Stimulated activated CD8-positive, alpha-beta memory T cell treated with anti-CD3 and anti-CD28 coated beads, Interleukin-15, amount 100 ng/mL, for 4 hours (primary cell): ENCODE results near the gene CRYZL1.
"Not testable (repeated sequence)": the region's sequence is repeated elsewhere in the genome, so short reads cannot be mapped to it uniquely, and the experiment has no call there.

ENCODE experiments used
- DNase-seq, 2 donors: peaks; one replicate each; pipeline ENCODE4 v3.0.0-alpha.2; 2020; ENCODE audit warnings: low read depth in 2 of 2

Gene CRYZL1

DNA sequence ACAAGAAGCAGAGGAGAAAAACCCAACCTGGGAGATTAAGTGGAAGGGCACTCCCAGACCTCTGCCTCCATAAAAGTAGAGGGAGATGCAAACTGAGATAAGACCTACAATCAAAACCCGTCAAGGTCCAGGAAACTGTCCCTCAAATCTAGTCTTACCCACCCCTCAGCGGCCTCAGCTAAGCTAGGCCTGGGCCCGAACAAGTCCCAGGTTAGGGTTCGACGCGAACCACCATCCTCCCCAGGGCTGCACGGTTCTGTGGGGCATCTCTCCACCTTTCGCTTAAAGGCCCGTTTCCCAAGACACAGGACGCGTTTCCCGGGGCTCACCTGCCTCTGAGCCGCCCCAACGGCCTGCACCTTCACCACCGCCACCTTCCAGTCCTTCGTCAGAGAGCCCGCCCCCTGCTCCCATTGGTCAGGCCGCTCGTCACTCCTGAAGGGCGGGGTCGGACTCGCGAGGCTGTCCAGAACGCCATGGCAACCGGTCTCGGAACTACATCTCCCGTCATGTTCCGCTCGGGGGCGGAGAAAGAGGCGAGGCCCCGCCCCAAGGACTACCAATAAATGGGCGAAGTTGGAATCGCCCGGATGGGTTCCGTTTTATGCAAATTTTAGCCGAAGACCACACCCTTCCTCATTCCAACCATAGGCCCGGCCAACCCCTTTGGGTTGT, at the start of gene CRYZL1:
TSS of gene CRYZL1 (minus strand) at position 390 of the 675 bp plus-strand sequence. CDS start 10,190 bp downstream, outside the sequence.
- DNase-seq = peak; percentile 99 to 100

DNA sequence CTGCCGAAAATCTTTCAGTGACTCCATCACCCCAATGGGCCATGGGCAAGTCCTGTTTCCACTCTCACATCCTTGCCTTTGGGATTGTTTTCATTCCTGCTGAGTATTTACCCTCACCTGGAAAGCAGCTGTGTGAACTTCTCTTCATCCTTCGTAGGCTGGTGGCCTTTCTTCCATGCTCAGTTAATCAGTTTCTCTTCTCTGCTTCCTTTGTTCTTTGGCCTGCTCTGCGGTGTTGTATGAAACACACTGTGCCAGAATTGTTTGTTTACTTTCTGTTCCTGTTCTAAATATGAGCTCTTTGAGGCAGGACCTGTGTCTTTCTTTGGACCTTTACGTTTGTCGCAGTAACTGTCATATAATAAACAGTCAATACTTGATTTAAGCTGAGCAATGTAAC, 49.3 kb upstream of the CRYZL1 start:
- DNase-seq = no peak

DNA sequence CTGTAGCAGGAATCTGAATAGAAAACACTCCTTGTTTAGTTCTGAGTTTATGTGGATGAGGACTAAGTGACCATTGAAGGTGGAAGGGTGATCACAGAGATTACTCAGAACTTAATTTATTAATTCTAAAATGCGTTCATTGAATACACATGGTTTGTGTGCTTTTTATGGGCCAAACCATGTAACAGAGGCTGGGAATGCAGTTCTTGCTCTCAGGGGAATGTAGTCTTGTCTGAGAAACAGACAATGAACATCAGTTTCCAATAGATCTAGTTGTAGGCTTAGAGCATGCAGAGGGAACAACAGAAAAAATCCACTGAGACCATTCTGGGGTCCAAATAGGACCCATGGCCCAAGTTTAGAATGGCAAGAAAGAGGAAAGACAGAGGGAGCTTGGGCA, 46.8 kb upstream of the CRYZL1 start:
- no peak for DNase-seq

DNA sequence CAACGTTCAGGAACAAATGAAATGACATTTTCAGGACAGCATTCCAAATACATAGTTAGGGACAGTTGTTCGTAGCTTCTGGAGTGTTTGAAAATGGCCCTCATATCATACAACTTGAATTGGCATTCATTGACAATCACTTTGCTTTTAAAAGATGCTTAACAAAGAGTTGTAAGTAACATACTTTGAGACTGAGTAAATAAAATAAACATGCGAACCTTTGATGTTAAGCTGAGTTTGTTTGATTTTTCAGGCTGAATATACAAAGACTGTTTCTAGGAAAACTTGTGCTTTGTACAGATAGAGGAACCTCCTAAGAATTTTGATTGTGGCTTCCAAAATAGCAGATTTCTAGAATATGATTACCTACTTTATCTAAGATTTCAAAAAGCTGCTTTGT, 46.1 kb upstream of the CRYZL1 start:
- DNase-seq = no peak

DNA sequence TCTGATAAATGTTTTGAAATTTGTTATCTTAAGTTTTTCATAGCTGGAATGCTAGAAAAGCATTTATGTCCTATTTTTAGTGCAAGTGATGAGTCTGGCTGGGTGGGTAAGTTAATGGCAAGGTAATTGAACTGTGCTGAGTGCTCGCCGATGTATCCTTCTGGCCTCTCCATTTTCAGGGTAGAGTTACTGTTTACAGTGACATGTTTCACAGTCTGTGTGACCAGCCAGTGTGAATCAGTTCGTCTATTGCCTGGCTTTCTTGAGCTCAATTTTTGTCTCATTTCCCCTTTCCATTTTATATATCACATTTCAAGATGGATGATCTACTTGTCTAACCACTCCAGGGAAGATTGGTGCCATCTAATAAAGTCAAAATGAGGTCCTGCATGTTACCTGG, 44.8 kb upstream of the CRYZL1 start:
- no peak for DNase-seq

DNA sequence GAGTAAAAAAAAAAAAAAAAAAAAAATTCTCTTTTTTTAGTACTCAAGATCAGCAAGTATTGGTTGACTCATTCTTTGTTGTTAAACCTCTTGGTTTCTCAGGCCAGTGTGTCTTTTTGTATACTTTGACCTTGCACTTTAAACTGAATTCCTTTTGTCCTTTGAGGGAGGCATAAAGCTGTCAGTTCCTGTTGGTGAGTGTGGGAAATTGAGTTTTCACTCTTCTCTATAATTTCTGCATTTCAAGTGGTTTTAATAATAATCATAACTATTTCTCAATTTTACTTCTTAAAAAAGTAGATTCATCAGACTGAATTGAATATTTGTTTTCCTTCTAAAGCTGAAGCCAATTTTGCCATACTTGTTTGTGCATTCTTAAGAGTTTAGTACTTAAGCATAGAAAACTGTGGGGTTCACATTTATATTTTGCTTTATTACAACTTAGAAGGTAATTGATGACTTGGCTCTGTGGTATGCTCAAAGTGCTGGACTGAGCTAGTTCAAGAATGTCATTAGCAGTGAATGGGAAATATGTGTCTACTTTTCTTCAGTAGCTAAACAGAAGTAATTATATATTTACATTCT, 44.2 kb upstream of the CRYZL1 start:
- DNase-seq = no peak

DNA sequence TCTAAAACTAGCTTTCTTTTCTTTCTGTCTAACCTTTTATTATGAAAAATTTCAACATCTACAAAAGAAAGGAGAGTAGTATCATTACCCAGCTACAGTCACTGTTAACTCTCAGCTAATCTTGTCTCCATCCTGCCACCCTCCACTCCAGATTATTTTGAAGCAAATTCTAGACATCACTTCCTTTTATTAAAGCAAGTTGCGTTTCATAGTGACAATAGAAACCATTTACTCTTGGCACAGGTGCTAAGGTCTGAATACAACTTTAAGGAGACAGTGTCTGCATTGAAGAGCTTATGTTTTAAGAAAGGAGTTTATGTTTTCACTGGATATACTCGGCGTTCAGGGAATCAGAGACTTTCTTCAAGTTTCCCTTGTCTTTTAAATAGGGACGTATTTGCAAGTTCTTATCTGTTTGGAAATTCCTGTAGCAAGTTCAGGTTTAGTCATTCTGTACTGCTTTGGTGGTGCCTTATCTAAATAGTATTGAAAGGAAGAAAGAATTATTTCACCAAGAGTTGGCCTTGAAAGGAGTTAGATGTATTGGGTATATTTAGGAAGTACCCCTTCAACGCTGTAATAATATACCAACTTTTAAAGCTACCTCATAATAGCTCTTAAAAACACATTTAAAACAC, 43.5 kb upstream of the CRYZL1 start:
- DNase-seq = no peak

DNA sequence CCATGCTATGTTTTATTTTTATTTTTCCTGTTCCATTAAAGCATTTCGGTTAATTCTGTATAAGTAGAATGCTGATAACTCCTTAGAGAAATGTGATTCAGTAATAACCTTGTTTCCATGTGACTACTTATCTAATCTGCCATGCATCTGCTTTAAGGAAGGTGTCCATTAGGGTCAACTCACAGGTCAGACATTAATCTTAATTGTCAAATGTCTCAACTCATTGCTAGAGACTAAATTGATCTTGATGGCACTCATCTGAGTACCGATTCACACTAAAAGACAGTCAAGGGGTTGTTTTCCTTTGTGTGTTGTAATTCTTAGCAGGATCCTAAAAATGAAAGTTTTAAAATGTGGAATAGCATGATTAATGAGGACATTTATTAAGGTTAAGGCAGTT, 42.5 kb upstream of the CRYZL1 start:
- no peak for DNase-seq

DNA sequence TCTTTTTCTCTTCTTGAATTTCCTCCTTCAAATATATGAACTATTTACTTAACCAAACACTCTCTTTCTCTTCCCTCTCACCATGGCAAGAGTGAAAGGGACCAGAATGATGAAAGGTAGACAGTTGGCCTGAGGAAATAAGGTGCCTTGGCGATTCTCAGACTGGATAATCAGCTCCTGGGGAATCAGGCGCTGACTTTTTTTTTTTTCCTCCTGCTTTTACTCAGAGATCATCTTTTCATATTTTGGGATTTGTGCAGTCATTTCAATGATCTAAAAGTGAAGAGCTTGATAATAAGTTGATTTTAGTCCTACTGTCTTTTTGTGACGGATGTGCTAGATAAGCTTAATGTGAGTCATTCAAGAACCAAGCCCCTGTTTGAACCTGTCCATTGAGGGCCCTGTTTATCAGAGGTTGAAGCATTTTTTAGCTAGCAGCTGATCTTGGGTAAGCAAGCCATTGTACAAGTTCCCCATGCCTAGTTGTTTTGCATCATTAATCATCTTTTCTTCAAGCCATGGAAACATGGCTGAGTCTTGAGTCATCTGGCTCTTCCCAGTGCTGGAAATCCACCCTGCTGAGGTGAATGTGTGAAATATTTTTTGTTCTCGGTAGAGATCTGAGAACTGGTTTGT, 41.6 kb upstream of the CRYZL1 start:
- no peak for DNase-seq

DNA sequence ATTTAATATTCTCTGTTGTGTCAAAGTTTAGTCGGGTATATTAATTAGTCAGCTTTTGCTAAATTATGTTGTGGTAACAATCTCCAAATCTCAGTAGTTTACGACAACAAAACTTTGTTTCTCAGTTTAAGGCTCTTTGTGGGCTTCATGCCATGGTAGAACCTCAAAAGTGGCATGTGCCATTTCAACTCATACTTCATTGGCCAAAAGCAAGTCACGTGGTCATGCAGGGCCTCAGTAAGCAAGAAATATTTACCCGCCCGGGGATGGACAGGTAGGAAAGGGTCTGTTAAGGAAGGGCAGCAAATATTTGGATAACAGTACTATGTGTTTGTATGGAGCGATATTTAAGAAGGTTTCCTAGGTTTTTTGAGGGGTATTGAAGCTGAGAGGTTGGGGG, 39.3 kb upstream of the CRYZL1 start:
- DNase-seq = no peak

DNA sequence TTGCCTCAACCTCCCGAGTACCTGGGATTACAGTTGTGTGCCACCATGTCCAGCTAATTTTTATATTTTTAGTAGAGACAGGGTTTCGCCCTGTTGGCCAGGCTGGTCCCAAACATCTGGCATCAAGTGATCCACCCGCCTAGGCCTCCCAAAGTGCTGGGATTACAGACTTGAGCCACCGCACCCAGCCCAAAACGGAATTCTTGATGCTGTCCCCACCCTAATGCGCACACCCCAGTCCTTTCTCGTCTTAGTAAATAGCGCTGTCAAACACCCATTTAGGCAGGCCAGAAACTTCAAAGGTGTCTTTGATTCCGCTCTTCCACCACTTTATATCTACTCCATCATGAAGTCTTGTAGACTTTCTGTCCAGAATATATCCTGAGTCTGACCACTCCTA, 35.9 kb upstream of the CRYZL1 start:
- no peak for DNase-seq

DNA sequence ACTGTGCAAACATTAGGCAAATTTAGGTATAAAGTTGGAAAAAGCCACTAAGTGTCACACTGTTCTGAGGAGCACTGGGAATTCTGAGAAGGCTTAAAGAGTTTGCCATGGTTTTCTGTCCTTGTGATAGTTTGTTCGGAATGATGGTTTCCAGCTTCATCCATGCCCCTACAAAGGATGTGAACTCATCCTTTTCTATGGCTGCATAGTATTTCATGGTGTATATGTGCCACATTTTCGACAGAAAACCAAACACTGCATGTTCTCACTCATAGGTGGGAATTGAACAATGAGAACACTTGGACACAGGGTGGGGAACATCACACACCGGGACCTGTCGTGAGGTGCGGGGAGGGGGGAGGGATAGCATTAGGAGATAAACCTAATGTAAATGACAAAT, 35.1 kb upstream of the CRYZL1 start:
- DNase-seq = not testable (repeated sequence)

DNA sequence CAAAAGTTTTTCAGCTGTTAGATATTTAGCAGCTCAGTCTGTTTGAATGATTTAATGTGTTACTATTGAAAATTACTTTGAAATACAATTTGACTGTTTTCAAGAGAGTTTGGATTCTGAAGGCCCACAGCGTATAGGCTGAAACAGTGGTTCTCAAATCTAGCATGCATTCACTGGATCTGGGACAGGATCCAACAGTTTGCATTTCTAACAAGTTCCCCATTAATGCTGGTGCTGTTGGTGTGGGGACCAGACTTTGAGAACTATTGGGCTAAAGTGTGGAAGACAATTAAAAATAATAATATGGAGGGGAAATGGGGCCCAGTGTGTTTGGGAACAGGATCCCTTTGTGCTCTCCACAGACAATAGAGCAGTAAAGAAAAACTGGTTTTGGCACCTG, 32.7 kb upstream of the CRYZL1 start:
- DNase-seq = no peak

DNA sequence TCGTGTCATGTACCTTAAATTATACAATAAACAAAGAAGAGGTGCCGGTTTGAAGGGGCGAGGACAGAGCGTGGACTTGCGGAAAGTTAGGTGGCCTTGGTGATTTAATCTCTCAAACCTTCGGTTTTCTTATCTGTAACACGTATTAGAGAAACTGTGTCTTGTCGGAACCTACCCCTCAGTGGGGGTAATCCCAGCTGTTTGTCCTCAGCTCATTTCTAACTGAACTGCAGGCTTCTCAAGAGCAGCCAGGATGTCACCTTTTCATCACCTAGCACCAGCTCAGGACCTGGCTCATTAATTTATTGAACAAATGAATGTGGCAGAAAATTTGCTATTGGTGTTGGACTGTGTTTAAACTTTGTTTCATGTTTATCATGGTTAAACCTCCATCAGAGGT, 31.9 kb upstream of the CRYZL1 start:
- no peak for DNase-seq

DNA sequence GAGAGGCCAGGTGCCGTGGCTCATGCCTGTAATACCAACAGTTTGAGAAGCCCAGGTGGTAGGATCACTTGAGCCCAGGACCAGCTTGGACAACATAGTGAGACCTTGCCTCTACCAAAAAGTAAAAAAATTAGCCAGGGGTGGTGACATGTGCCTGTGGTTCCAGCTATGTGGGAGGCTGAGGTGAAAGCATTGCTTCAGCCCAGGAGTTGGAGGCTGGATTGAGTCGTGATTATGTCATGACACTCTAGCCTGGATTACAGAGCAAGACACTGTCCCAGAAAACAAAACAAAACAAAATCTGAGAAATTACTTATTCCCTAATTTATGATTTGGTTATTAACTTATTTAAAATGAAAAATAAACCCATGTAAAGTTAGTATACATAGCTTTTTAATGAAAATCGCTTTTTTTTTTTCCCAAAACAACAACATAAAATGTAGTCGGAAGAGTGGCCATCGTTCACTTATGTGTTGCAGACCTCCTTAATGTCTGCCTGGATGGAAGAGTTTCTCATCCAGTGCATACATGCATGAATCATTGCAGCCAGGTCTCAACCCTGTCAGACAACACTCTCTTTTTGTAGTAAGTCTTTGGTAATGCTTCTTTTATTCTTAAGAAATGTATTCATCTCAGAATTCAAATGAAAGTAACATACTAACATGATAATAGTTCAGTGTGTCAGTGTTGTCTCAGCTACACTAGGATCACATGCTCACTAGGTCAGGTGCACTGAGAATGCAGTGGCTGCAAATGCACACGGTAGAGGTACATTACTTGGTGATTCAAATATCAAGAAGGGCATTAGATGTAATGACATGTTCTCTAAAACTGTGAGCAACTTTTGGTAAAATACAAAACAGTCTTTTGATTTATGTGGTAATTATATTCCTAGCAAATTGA, 28.8 kb upstream of the CRYZL1 start:
- no peak for DNase-seq

DNA sequence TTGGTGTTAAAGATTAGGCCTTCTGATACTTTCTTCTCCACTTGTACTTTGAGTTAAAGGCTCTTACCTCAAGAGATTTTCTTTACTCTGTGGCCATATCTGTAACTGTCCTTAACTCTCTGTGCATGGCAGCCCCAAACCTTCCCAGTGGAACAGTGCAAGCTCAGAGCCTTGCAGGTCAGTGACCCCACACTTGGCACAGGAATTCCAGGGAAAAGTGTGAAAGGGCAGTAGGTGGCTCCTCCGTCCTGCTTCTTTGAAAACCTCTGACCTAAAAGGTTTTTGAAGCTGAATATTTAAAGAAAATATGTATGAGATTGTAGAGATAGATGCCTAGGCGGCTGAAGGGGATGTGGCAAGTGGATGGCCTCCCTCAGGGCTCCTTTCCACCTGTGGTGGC, 27.1 kb upstream of the CRYZL1 start:
- DNase-seq = no peak

DNA sequence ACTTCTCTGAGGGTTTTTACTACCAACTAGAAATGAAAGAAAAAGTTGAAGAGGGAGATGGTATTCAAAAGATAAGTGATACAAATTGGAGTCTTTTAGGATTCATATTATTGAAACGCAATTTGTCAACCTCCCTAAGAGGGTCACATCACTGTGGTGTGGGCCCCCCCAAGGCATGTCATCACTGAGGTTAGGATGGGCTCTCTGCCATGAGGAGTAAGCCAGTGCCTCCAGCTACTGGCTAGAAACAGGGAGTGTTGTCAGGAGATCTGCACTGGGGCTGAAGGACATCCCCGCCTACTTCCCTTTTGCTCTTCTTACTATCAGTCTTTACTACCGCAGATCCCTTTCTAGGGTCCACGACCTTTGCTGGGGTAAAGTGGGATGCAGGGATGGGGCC, 26.6 kb upstream of the CRYZL1 start:
- no peak for DNase-seq

DNA sequence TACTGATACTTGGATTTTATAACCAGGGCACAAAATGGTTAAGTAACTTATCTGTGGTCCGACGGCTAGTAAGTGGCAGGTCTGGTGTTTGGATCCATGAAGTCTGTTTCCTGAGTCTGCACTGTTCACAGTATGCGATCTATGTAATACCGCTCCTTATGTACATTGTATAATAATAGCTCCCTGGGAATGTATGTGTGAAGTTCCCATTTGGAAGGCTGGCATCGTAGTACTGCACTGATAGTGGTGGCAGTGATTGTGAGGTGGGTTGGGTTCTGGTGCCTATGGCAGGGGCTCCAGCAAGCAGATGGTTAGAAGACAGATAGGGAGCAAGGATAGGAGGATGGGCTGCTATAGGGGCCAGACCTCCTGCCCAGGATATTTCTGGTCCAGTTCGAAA, 26.1 kb upstream of the CRYZL1 start:
- DNase-seq = no peak

DNA sequence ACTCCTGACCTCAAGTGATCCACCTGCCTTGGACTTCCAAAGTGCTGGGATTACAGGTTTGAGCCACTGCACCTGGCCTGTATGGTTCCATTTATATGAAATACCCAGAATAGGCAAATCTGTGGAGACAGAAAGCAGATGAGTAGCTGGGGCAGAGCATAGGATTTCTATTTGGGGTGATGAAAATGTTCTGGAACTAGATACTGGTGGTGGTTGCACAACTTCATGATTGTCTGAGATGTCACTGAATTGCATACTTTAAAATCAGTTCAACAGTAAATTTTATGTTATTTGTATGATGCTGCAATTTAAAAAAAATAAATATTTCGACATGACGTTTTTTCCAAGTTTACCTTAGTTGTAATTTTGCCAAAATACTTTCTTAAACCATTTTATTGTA, 24.6 kb upstream of the CRYZL1 start:
- no peak for DNase-seq

DNA sequence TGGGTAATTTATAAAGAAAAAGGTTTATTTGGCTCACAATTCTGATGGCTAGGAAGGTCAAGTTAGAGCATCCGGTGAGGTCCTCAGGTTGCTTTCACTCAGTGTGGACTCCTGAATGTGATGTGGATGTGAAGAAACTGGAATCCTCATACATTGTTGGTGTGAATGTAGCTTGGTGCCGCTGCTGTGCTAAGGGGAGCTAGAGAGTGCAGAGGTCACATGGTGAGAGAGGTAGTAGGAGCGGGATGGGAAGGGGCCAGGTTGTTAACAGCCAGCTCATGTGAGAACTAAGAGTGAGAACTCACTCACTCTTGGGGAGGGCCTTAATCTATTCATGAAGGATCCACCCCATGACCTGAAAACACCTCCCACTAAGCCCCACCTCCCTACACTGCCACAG, 22.6 kb upstream of the CRYZL1 start:
- DNase-seq = no peak

DNA sequence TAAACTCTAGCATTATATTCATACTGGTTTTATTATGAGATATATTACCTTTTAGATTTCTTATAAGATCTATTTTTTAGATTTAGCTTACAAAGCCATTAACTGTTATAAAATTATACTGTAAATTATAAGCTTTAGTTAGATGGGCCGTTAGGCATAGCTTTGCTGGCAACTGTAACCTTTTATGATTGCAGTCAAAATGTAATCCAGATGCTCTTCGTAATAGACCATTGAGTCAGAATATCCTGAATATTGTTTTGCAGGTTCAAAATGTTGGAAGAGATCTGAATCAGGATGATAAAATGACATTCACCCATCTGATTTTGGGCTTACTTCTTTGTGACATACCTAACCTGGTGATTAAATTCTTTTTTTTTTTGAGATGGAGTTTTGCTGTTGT, 21.7 kb upstream of the CRYZL1 start:
- DNase-seq = no peak

DNA sequence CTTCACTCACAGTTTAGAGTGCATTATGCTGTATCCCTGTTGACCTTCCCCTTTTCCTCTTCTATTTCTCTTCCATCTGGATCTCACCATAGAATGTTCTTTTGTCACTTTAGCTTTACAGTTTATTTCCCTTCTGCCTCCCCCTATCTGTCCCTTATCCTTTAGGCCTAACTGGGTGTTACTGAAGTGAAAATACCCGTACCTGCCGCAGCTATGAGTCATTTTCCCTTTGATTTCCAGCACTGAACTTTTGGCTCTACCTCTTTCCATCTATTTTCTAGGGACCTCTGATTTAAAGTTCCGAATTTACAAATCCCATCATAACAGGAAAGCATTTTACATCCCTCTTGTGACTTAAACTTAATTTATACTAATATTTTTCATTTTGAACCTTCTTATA, 20.5 kb upstream of the CRYZL1 start:
- no peak for DNase-seq
